Midbrain (tissue), 1 donor: ENCODE results near the gene SH3BP4.

ENCODE experiments used
- DNase-seq: peaks from one replicate; lab custom pipeline; 2025; lab: John Stamatoyannopoulos, UW

The SH3BP4 gene

DNA sequence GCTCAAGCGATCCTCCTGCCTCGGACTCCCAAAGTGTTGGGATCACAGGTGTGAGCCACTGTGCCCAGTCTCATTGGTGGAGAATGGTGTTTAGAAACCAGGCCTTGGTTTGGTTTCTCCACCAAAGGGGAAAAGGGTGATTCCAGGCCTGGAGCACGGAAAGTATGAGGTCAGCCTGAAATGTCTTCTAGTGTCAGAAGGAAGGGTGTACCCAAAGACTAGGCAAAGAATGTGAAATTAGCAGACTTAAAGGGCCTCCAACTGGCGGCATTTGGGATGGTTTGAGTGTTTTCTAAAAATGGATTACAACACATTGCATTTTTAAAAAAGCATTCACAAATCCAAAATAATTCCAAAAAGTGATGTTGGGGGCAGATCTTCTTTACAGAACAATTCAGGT lies 139.6 kb downstream of the SH3BP4 start:
- no peak for DNase-seq

- no peak for DNase-seq
Measured at GRCh38 chr2:235091983-235092382, 140.2 kb downstream of the SH3BP4 start.

DNA sequence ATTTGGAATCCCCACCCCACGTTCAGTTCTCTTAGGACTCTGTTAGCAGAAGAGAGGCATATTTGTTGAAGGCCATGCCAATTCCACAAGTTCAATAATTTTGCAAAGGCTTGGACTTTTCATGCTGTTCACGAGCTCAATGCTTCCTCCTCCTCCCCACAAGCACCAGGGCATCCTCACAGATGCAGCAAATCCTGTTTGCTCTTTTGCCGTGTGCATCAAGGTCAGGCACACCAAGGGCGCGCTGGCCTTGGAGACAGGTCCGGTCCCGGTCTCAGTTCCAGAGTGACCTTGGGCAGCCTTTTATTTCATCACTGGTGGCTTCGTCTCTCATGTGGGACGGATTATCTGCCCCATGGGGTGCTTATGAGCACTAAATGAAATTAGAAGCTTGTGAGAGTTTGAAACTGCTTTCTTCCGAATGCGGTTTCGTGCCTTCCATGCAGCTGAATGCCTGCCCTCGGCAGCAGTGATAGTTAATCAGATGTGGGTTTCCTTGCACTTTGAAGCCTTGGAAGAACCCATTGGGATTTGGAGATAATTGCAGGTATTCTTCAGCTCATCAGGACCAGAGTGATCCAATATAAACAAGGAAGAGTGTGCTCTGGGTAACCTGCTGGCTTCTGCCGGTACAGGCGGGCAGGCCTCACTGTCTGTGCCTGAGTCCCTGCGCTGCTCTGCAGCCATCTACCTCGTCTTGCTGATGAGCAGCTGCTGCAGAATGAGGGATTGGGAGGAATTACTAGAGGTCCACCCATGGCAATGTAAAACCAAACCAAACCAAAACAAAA lies 140.8 kb downstream of the SH3BP4 start:
- DNase-seq = no peak

GRCh38 chr2:235094457-235094856 lies 142.6 kb downstream of the SH3BP4 start:
- DNase-seq = no peak

DNA sequence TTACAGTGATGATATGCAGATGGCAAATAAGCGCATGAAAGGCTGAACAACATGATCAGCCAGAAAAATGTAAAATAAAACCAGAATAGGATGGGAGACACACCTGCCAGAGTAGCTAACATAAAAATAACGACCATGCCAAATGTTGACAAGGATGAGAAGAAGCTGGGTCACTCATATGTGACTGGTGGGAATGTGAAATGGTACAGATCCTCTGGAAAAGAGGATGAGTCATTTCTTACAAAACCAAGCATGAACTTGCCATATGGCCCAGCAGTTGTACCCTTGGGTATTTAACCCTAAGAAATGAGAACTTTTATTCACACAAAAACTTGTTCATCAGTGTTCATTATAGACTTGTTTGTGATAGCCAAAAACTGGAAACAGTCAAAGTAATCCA lies 143.8 kb downstream of the SH3BP4 start:
- no peak for DNase-seq

DNA sequence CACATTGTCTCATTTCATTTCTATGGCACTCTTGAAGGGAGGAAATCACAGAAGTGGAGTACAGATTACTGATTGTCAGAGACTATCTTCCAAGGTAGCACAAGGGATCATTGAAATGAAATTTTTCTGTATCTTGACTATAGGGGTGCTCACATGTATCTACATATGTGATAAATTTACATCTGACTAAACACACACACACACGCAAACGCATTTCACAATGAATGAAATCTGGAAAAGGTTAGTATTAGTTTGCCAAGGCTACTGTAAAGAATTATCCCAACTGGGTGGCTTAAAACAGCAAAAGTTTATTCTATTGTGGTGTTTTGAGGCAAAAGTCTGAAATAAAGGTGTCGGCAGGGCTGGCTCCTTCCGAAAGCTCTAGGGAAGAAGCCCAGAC lies 144.6 kb downstream of the SH3BP4 start:
- DNase-seq = no peak

- DNase-seq = no peak
Measured at GRCh38 chr2:235097196-235097595, 145.4 kb downstream of the SH3BP4 start.

DNA sequence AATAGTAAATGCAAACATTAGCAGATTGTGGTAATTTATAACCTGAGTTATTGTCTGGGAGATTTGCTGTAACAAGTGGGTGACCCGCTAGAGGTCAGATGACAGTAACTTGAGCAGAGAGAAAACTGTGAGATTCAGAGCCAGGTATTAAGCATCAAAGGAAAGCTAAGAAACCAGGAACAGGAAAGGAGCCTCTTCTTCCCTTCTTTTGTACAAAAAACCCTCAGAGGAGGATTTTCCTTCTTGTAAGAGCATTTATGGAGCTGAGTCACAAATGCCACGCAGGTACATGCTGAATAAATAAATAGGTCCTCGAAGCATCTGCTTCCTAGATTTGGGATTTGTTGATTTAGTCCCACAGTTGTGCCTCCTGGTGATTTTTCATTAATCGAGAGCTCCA lies 146.5 kb downstream of the SH3BP4 start:
- DNase-seq = no peak

DNA sequence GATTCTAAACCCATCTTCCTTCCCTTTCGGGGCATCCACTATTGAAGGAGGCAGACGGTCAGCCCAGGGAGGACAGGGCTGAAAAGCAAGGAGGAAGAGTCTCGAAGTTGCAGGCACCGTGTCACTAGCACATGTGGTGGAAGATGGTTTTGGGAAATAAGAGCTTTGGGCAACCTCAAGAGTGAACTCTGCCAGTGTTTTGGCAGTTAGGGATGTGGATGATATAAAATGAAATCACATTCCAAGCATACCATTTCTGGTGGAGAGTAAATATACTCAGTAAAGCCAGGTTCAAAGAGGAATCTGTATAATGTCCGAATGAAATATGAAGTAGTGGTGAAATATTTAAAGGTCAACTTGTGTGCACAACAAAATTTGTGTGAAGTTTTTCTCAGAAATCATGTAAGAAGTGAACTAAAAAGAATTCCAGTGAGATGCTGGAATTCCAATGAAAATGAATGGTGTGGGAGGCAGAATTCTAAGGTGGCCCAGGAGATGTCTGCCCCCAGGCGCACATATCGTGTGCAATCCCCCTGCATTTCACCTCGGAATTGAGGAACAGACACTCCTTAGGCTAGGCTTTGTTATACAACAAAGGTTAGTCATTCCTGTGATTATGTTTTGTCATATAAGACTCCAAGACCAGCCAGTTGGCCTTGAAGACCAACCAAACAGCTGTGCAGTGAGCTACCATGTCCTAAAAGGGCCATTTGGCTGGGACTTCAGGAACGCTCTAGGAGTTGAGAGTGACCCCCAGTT lies 147.1 kb downstream of the SH3BP4 start:
- no peak for DNase-seq

DNA sequence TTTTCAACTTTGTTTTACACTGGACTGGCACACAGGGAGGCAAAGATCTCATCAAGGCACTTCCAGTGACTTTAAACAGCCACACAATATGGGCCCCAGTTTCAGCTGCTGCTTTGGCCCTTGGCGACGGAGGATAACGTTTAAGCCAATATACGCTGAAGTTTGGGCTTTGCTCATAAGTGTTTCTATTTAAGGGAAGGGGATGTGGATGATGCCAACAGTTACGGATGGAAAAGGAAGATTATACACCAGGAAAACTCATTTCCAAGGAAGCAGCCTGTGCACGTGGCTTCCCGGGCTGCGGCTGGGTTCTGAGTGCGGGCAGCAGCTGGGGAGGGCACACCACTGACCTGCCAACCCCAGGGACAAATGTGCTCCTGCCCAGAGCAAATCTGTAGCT lies 151.1 kb downstream of the SH3BP4 start:
- no peak for DNase-seq
